ENCODE measurements around the gene MYO16.

Gene MYO16

DNA sequence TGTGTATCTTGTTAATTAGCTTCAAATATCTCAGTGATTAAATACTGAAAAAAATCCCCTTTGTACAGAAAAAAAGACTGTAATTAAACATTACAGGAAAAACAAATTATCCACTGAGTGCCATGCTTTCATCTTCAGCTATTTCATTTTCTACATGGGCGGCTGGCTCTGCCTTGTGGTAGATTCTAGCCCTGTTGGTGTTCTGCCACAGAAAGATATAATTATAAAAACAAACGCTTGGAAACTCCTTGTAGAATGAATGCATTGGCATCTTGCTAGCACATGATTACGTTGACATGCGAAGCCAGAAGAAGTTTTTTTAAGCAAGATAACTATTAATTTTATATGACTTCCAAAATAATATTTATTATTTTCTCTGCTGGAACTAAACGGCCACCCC lies 496.8 kb downstream of the MYO16 start:
- TF ChIP-seq GATA3 (IDR thresholded peaks at IDR 0.05; ENCODE audit: low read depth, low read length) (no peak), GATA2 (IDR thresholded peaks at IDR 0.05; ENCODE audit: low read depth, low read length) (no peak)

GRCh38 chr13:109126891-109127641 lies 497.7 kb downstream of the MYO16 start:
- TF ChIP-seq GATA2 (IDR thresholded peaks at IDR 0.05; ENCODE audit: low read depth, low read length) = no peak
- TF ChIP-seq GATA3 (IDR thresholded peaks at IDR 0.05; ENCODE audit: low read depth, low read length) = no peak

- TF ChIP-seq GATA3 (IDR thresholded peaks at IDR 0.05; ENCODE audit: low read depth, low read length) (no peak), GATA2 (IDR thresholded peaks at IDR 0.05; ENCODE audit: low read depth, low read length) (no peak)
Observed at GRCh38 chr13:109128121-109128520, 498.7 kb downstream of the MYO16 start.

DNA sequence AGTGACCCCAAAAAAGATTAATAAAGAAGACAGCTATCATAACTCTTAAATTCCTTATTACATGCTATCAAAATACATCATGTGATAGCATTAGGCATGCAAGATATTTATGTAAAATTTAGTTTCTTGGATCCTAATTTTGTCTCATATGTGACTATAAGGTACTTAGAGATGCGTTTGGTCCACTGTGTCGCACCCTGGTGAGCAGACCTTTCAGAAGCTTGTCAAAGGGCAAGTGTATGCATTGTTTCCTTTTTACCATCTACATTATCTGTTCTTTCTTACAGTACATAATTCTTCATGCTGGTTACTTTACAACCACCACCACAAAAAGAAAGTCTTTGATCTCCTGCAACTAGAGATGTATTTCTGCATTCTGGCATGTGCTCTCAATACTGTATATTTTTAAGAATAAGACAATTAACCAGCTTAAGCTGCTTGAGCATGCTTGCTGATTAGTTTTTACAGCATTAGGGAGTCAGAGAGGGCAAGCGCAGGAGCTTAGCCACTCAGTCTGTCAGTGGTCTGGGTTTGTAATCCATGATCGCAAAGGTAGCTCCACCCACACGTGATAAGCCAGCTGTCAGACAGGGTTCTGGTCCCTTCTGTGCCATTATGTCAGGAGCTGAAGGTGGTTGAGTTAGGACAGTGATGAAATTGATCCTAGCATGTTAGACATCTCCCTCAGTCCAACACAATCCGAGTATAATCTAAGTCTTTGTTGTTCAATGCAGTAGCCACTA lies 500.9 kb downstream of the MYO16 start:
- TF ChIP-seq GATA2 (IDR thresholded peaks at IDR 0.05; ENCODE audit: low read depth, low read length) (no peak), GATA3 (IDR thresholded peaks at IDR 0.05; ENCODE audit: low read depth, low read length) (no peak)

GRCh38 chr13:109131698-109132257 lies 502.4 kb downstream of the MYO16 start:
- TF ChIP-seq GATA3 (IDR thresholded peaks at IDR 0.05; ENCODE audit: low read depth, low read length) (no peak), GATA2 (IDR thresholded peaks at IDR 0.05; ENCODE audit: low read depth, low read length) (no peak)

GRCh38 chr13:109135018-109135417 lies 505.6 kb downstream of the MYO16 start:
- TF ChIP-seq GATA2 (IDR thresholded peaks at IDR 0.05; ENCODE audit: low read depth, low read length) (no peak), GATA3 (IDR thresholded peaks at IDR 0.05; ENCODE audit: low read depth, low read length) (no peak)

GRCh38 chr13:109136873-109137272 lies 507.5 kb downstream of the MYO16 start:
- no peak for TF ChIP-seq GATA2 (IDR thresholded peaks at IDR 0.05; ENCODE audit: low read depth, low read length)
- TF ChIP-seq GATA3 (IDR thresholded peaks at IDR 0.05; ENCODE audit: low read depth, low read length) = no peak

DNA sequence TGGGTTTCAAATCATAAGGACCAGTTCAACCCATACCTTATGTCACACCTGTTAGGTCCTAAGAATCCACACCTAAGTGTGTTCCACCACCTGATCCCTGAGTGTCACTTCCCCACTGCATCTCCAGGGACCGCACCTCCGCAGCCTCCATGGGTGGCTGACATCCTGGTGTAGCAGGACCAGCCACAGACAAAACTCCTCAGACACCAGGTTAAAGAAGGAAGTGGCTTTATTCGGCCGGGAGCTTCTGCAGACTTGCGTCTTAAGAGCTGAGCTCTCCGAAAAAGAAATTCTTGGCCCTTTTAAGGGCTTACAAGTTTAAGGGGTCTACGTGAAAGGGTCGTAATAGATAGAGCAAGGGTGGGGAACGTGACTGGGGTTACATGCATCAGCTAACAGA lies 509.9 kb downstream of the MYO16 start:
- TF ChIP-seq GATA3 (IDR thresholded peaks at IDR 0.05; ENCODE audit: low read depth, low read length) = no peak
- no peak for TF ChIP-seq GATA2 (IDR thresholded peaks at IDR 0.05; ENCODE audit: low read depth, low read length)

DNA sequence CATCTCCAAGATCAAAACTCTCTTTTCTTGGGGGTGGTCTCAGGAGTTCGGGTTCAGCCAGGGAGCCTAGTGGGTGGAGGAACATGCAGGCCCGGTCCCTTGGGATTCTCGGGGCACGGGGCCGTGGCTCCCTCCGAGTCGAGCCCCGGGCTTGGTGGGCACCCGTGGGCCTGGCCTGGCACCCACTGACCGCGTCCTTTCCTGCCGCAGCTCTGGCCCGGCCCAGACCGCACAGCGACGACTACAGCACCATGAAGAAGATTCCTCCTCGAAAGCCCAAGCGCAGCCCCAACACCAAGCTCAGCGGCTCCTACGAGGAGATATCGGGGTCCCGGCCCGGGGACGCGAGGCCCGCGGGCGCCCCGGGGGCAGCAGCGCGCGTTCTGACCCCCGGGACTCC lies 510.6 kb downstream of the MYO16 start:
- TF ChIP-seq GATA2 (IDR thresholded peaks at IDR 0.05; ENCODE audit: low read depth, low read length) (no peak), GATA3 (IDR thresholded peaks at IDR 0.05; ENCODE audit: low read depth, low read length) (no peak)

- TF ChIP-seq GATA2 (IDR thresholded peaks at IDR 0.05; ENCODE audit: low read depth, low read length) (no peak), GATA3 (IDR thresholded peaks at IDR 0.05; ENCODE audit: low read depth, low read length) (no peak)
Observed at GRCh38 chr13:109140479-109141349, 511.3 kb downstream of the MYO16 start.

GRCh38 chr13:109141706-109142105 lies 512.3 kb downstream of the MYO16 start:
- TF ChIP-seq GATA3 (IDR thresholded peaks at IDR 0.05; ENCODE audit: low read depth, low read length) = no peak
- TF ChIP-seq GATA2 (IDR thresholded peaks at IDR 0.05; ENCODE audit: low read depth, low read length) = no peak

DNA sequence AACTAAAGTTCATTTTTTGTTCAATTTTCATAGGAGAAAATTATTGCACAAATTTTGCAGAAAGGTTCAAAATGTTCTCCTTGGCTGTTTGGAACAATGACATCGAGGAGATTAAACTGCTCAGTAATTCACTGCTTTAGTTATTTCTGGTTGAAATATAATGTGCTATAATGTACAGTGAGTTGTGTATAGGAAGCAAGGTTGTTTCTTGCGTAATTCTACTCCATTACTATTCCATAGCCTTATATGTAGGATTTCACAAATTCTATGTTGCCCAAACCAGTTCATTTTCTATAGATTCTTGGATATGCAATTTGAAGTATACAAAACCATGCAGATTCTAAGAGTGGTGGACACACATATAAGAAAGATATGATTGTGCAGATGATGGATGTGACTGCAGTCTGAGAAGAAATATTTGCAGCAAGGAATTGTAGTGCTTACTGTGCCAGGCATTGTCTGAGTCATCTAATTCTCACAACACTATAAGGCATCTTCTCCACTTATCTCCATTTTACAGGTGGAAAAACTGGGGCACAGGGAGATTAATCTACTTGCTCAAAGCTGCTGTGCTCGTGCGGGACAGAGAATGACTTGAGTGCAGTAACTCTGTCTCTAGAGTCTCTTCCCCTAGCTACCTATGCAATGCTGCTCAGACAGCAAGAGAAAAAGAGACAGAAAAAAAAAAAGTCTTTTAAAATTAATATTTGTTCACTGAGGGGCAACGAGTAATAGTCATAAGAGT lies 515.5 kb downstream of the MYO16 start:
- TF ChIP-seq GATA3 (IDR thresholded peaks at IDR 0.05; ENCODE audit: low read depth, low read length) = no peak
- TF ChIP-seq GATA2 (IDR thresholded peaks at IDR 0.05; ENCODE audit: low read depth, low read length) = no peak

DNA sequence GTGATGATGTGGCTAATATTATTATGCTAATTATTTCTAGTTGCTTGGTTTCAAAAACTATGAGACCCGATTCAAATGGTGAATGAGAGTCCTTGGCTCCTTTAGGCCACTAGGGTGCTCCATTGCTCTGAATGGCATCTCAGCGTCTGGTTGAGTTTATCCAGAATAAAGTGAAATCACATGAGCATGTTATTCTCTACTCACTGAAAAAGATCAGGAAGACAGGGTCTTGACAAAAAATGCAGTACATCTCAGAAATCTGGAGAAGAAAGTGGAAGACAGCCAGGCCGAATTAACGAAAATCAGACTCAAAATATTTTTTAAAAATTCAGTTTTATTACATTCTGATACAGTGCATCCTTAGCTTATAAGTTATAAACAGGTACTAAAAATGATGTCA lies 516.2 kb downstream of the MYO16 start:
- TF ChIP-seq GATA2 (IDR thresholded peaks at IDR 0.05; ENCODE audit: low read depth, low read length) (no peak), GATA3 (IDR thresholded peaks at IDR 0.05; ENCODE audit: low read depth, low read length) (no peak)
